Measurements from ENCODE around the gene RHOF.

- TF ChIP-seq CTCF (IDR thresholded peaks at IDR 0.05) = no peak
- TF ChIP-seq EP300 (IDR thresholded peaks at IDR 0.05) = no peak
These were observed 5.2 kb downstream of the RHOF start for GRCh38 chr12:121788176-121788818.

Measured in tibial nerve (tissue), 4 donors.